ENCODE data around the gene RYR3. TPM values are rescaled to one million over a fixed set of nuclear protein-coding genes. Genes with fewer than 3 reads are reported as not detected.

RYR3 gene
- total RNA-seq, 4 donors from 2014 or later: 9.1 to 64.0 (median 30.4) TPM

- no peaks in the 10 kb centered on the region for H3K9me3 ChIP-seq
- H3K4me1 ChIP-seq: no peaks in the 10 kb centered on the region
- no peak for DNase-seq
- no peak overlapping the region for H3K4me3 ChIP-seq
- no peak for TF ChIP-seq CTCF (IDR thresholded peaks at IDR 0.05)
- no peak for TF ChIP-seq POLR2A (IDR thresholded peaks at IDR 0.05)
- intact Hi-C loops (cut with DNase I; ENCODE audit: low total_unique reads): no loop called here
- H3K36me3 ChIP-seq: no peaks in the 10 kb centered on the region
- H3K27me3 ChIP-seq: no peaks in the 10 kb centered on the region
- H3K27ac ChIP-seq: no peak overlapping the region
These were observed 600.0 kb downstream of the RYR3 start for GRCh38 chr15:33910741-33911140.

DNA sequence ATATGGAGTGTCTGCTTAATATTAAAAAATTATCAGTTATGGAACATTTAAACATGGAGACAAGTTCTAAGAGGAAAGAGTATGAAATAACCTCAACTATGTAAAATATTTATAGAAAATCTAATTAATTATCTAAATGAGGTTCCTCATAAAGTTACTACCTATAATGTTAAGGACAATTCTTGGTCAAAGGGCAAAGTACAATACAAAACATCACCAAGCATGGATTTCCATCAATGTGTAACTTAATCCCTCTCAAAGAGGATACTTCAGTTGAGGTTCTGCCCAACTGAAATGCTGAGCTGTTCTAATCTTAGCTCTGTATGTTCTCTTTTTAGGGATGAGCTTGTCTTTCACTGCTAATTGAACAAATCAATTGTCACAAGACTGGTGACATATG lies 601.6 kb downstream of the RYR3 start:
- Histone ChIP-seq H3K4me1 (no peaks in the 10 kb centered on the region), H3K9me3 (no peaks in the 10 kb centered on the region), H3K27me3 (no peaks in the 10 kb centered on the region), H3K4me3 (no peak overlapping the region), H3K36me3 (no peaks in the 10 kb centered on the region), H3K27ac (no peak overlapping the region)
- DNase-seq: no peak
- intact Hi-C loops (cut with DNase I; ENCODE audit: low total_unique reads): no loop called here
- TF ChIP-seq CTCF (IDR thresholded peaks at IDR 0.05): no peak
- TF ChIP-seq POLR2A (IDR thresholded peaks at IDR 0.05): no peak

- no peak for DNase-seq
- no peaks in the 10 kb centered on the region for H3K9me3 ChIP-seq
- no peaks in the 10 kb centered on the region for H3K27me3 ChIP-seq
- H3K36me3 ChIP-seq: no peaks in the 10 kb centered on the region
- intact Hi-C loops (cut with DNase I; ENCODE audit: low total_unique reads): no loop called here
- no peak overlapping the region for H3K27ac ChIP-seq
- H3K4me3 ChIP-seq: no peak overlapping the region
- TF ChIP-seq CTCF (IDR thresholded peaks at IDR 0.05): no peak
- no peak for TF ChIP-seq POLR2A (IDR thresholded peaks at IDR 0.05)
- no peaks in the 10 kb centered on the region for H3K4me1 ChIP-seq
These were observed 602.7 kb downstream of the RYR3 start for GRCh38 chr15:33913459-33913858.

Small RNA genes lying within 50 kb of the gene (small RNA-seq; reads per million reads assigned to genes)
- gene RF00019: not detected

Other genes starting within 250 kb of the RYR3 start
- 1 to 10 TPM; 1.3 to 9.3 (median 5.0) TPM for gene FMN1, start 116.3 kb upstream of the RYR3 start, total RNA-seq